Duodenal mucosa (tissue), 2 donors: Measurements from ENCODE around the gene VPS4B.

ENCODE experiments used
- H3K27ac ChIP-seq: one replicate; pipeline ENCODE4 v1.7.0; 2013; ENCODE audit warnings: low read depth, low read length
- H3K27me3 ChIP-seq, 2 donors: one replicate each; pipeline ENCODE4 v1.7.0; 2013; ENCODE audit warnings: low read length in 2 of 2, control low read depth in 1 of 2; ENCODE audit not compliant: insufficient read depth in 2 of 2, control insufficient read depth in 1 of 2
- H3K36me3 ChIP-seq, 2 donors: one replicate each; pipeline ENCODE4 v1.7.0; 2013; ENCODE audit warnings: low read length in 2 of 2, control low read depth in 1 of 2; ENCODE audit not compliant: insufficient read depth in 2 of 2, control insufficient read depth in 1 of 2
- H3K4me1 ChIP-seq, 2 donors: one replicate each; pipeline ENCODE4 v1.7.0; 2013; ENCODE audit warnings: low read length in 2 of 2, control low read depth in 1 of 2; ENCODE audit not compliant: insufficient read depth in 2 of 2, control insufficient read depth in 1 of 2
- H3K4me3 ChIP-seq, 2 donors: one replicate each; pipeline ENCODE4 v1.7.0; 2013; ENCODE audit warnings: low read length in 2 of 2, low read depth in 1 of 2
- H3K9ac ChIP-seq, 2 donors: one replicate each; pipeline ENCODE4 v1.7.0; 2013; ENCODE audit warnings: low read length in 2 of 2, low read depth in 1 of 2
- H3K9me3 ChIP-seq, 2 donors: one replicate each; pipeline ENCODE4 v1.7.0; 2013; ENCODE audit warnings: low read length in 2 of 2, control low read depth in 1 of 2; ENCODE audit not compliant: control insufficient read depth in 1 of 2

VPS4B gene

DNA sequence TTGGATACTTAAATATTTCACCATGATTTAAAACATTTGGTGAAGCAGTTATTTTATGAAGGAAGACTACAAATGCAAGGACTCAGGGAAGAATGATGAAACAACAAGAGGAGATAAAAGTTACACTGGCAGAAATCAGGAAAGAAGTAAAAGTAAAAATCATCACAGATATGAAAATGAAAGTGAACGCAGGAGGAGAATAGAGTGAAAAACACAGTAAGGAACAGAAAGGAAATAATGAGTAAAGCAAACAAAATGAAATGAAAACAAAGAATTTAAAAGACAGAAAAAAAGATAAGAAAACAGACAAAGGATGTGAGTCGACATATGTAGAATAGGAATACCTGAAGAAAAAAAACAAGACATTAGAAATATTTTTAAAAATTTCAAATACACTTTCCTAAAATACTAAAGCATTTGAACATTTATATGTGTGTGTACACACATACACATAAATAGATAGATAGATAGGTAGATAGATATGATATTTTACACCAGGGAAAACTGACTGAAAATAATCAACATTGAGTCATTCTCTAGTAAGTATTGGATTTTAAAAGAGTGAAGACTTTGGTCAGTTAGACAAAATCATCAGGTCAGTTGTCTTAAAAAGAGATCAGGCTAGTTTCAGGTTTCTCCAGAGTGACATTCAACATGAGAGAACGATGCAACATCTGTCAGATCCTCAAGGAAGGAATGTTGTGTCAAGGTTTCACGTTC lies 43.2 kb downstream of the VPS4B start:
- Histone ChIP-seq H3K36me3 (no peaks in the 10 kb centered on the region), H3K9ac (no peak overlapping the region), H3K4me1 (no peaks in the 10 kb centered on the region), H3K27ac (no peak overlapping the region), H3K27me3 (no peaks in the 10 kb centered on the region), H3K4me3 (no peak overlapping the region), H3K9me3 (peaks cover 0 to 2% of the 10 kb centered on the region in 2 donors)

DNA sequence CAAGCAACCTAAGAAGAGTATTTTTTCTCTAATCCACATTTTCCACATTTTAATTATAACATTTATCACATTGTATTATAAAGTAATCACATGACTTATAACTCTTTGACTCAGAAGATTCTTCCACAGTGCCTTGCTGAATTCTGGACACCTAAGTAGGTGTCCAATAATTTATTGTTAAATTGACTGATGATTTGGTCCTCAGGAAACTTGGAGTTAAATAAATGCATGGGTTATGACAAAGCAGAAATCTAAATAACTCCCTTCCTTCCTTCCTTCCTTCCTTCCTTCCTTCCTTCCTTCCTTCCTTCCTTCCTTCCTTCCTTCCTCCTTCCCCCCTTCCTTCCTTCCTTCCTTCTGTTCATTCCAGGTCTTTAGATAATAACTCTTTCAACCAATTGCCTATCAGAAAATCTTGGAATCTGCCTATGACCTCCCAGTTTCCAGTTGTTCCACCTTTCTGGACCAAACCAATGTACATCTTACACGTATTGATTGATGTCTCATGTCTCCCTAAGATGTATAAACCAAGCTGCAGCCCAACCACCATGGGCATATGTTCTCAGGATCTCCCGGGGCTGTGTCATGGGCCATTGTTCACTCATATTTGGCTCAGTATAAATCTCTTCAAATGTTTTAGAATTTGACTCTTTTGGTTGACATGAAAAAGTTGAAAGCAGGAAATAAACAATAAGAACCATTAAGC lies 44.8 kb downstream of the VPS4B start:
- Histone ChIP-seq H3K9ac (no peak overlapping the region), H3K36me3 (no peaks in the 10 kb centered on the region), H3K4me1 (no peaks in the 10 kb centered on the region), H3K9me3 (peaks cover 0 to 2% of the 10 kb centered on the region in 2 donors), H3K27ac (no peak overlapping the region), H3K27me3 (no peaks in the 10 kb centered on the region), H3K4me3 (no peak overlapping the region)

GRCh38 chr18:63376538-63376937 lies 45.7 kb downstream of the VPS4B start:
- H3K4me3 ChIP-seq = no peak overlapping the region
- peaks cover 0 to 2% of the 10 kb centered on the region in 2 donors for H3K9me3 ChIP-seq
- H3K4me1 ChIP-seq = no peaks in the 10 kb centered on the region
- H3K36me3 ChIP-seq = no peaks in the 10 kb centered on the region
- H3K9ac ChIP-seq = no peak overlapping the region
- H3K27me3 ChIP-seq = no peaks in the 10 kb centered on the region
- H3K27ac ChIP-seq = no peak overlapping the region

DNA sequence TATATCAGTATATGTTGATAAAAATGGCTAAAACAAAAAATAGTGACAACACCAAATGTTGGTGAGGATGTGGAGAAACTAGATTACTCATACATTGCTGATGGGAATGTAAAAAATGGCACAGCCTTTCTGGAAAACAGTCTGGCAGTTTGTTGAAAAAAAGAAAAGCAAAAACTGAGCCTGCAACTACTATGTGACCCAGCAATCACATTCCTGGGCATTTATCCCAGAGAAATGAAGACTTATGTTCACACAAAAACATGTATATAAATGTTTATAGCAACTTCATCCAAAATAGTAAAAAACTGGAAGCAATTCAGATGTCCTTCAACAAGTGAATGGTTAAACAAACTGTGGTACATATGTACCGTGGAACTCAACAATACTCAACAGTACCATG lies 47.7 kb downstream of the VPS4B start:
- H3K27me3 ChIP-seq = no peaks in the 10 kb centered on the region
- peaks cover 0 to 2% of the 10 kb centered on the region in 2 donors for H3K9me3 ChIP-seq
- no peak overlapping the region for H3K4me3 ChIP-seq
- no peaks in the 10 kb centered on the region for H3K36me3 ChIP-seq
- no peaks in the 10 kb centered on the region for H3K4me1 ChIP-seq
- no peak overlapping the region for H3K27ac ChIP-seq
- H3K9ac ChIP-seq = no peak overlapping the region

- Histone ChIP-seq H3K4me1 (no peaks in the 10 kb centered on the region), H3K36me3 (no peaks in the 10 kb centered on the region), H3K4me3 (no peak overlapping the region), H3K9ac (no peak overlapping the region), H3K27ac (no peak overlapping the region), H3K9me3 (peaks cover 0 to 2% of the 10 kb centered on the region in 2 donors), H3K27me3 (no peaks in the 10 kb centered on the region)
Observed at GRCh38 chr18:63373161-63373560, 49.1 kb downstream of the VPS4B start.

DNA sequence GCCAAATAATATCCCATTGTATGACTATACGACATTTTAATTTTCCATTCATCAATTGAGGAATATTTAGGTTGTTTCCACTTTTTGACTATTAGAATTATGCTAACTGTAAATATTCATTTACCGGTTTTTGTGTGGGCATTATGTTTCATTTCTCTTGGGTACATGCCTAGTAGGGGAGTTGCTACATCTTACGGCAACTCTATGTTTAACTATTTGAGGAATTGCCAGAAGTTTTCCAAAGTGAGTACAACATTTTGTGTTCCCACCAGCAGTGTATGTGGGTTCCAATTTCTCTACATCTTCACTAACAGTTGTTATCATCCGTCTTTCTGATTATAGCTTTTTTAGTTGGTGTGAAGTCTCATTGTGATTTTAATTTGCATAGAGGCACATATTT lies 53.7 kb downstream of the VPS4B start:
- H3K27me3 ChIP-seq = no peaks in the 10 kb centered on the region
- H3K4me1 ChIP-seq = peaks cover 8 to 12% of the 10 kb centered on the region in 2 donors
- no peaks in the 10 kb centered on the region for H3K36me3 ChIP-seq
- no peak overlapping the region for H3K27ac ChIP-seq
- H3K4me3 ChIP-seq = no peak overlapping the region
- H3K9me3 ChIP-seq = no peaks in the 10 kb centered on the region
- no peak overlapping the region for H3K9ac ChIP-seq

DNA sequence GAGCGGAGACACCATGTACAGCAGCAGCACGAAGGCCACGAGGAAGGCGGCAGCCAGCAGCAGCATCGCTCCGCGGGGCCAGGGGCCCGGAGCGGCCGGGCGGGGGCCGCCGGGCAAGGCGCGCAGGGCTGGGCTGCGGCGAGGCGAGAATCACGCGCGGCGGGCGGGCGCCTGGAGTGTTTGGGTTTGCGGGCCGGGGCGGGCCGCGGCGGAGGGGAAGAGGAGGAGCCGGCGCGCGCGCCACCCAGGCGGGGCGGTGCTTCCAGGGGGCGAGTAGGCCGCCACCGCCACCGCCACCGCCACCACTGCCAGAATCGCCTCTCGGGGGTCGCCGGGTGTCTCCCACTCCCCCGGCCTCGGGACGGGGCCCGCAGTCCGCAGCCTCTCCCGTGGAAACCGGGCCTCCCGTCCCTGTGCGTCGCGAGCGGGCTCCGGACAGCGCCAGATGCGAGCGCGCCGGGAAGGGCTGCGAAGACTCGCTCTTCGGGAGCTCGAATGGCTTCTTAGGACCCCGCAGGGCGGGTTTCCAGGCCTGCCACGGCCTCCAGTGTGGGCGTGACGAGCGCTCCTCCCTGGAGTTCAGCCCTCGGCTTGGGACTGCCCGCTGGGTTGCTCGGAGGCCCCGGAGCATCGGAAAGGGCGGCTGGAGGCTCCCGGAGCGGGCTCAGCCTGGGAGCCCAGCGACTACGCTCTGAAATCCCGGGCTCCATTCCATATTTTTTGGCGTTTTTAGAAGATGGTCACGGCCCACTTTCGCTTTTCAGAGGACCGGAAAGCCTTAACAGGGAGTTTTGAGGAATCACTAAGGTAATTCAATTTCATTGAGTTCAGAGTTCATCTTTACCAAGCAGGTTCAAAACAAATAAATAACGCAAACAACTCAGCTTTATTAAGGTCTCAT lies 55.0 kb downstream of the VPS4B start, which contains the start of gene KDSR:
KDSR (minus strand) TSS at position 154 of the 901 bp plus-strand sequence; CDS start at position 66, 88 bp downstream.
- Histone ChIP-seq H3K9me3 (no peaks in the 10 kb centered on the region), H3K36me3 (peaks cover 3 to 4% of the 10 kb centered on the region in 2 donors), H3K27ac (peak within 1 kb of the TSS; percentile 96), H3K27me3 (no peaks in the 10 kb centered on the region), H3K9ac (peak within 1 kb of the TSS; percentile 70 to 80), H3K4me3 (peak within 1 kb of the TSS; percentile 85 to 94), H3K4me1 (peaks cover 8 to 12% of the 10 kb centered on the region in 2 donors)

DNA sequence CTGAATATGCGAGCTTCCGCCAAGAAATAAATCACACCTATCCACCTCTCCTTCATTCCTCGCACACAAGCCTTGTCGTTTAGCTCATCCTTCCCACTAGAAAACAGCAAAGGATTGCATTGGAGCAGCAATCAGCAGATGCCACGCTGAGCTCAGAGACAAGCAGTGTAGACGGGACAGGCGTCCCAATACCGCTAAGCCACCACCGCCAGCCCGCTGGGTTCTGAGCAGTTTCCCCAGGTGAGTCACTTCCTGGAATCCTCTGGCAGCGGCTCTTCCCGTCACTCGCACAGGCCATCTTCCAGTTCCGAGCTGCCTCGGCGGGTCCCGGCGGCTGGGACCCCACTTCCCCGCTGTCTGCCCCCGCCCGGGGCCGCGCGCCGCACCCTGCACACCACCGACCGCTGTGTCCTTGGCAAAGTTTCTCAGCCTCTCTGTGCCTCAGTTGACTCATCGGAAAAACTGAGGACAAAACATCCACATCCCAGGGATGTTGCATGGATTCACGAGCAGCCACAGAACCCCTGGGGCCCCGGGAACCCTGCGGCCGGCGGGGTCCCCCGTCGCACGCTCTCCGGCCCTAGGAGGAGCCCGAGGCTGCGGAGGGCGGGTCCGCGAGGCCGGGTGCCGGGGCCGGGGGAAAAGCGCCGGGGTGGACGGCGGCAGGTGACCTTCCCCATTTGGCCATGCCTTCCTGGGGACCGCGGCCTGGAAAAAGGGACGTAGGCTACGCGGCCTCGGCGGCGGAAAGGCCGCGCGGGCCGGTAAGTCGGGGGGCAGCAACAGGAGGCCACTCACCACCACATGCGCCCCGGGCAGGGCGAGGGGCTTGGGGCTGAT lies 55.8 kb downstream of the VPS4B start:
- Histone ChIP-seq H3K27ac (peak overlapping the region; percentile 81), H3K36me3 (peaks cover 4 to 11% of the 10 kb centered on the region in 2 donors), H3K4me1 (peaks cover 8 to 12% of the 10 kb centered on the region in 2 donors), H3K9ac (peak overlapping the region; percentile 70 to 80), H3K9me3 (no peaks in the 10 kb centered on the region), H3K27me3 (no peaks in the 10 kb centered on the region), H3K4me3 (peak overlapping the region; percentile 85 to 94)

DNA sequence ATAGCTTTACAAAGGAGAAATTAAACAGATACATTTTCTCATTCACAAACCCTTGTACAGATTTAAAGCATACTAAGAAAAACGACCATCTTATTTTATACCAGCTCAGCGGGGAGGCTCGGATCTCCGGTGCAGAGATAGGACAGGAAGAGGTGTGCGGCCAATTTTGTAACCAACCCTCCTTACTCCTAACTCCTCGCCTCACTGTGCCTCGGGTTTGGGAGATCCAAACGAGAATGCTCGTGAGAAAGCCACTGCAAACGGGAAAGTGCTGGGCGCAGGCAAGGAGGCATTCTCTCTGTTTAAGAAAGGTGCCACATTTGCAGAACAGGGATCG lies 56.4 kb downstream of the VPS4B start:
- H3K4me3 ChIP-seq = peak overlapping the region; percentile 85 to 94
- H3K36me3 ChIP-seq = peaks cover 4 to 11% of the 10 kb centered on the region in 2 donors
- peak overlapping the region; percentile 70 to 80 for H3K9ac ChIP-seq
- peaks cover 8 to 12% of the 10 kb centered on the region in 2 donors for H3K4me1 ChIP-seq
- H3K27me3 ChIP-seq = no peaks in the 10 kb centered on the region
- no peaks in the 10 kb centered on the region for H3K9me3 ChIP-seq
- H3K27ac ChIP-seq = no peak overlapping the region
